GM21515 (cell line): ENCODE results near the gene PPTC7.

ENCODE experiments used
- ATAC-seq: cut with Tn5 transposase; IDR thresholded peaks from one replicate; pipeline ENCODE4 v1.9.1; 2021; ENCODE audit not compliant: unreplicated experiment

The PPTC7 gene

GRCh38 chr12:110498984-110499706 is 84.0 kb downstream of the PPTC7 start:
- ATAC-seq, result no peak
